ENCODE results near the gene KIF22.
A peak's percentile ranks its signal among the peaks of the same experiment; 100 is the strongest.

Gene KIF22

DNA sequence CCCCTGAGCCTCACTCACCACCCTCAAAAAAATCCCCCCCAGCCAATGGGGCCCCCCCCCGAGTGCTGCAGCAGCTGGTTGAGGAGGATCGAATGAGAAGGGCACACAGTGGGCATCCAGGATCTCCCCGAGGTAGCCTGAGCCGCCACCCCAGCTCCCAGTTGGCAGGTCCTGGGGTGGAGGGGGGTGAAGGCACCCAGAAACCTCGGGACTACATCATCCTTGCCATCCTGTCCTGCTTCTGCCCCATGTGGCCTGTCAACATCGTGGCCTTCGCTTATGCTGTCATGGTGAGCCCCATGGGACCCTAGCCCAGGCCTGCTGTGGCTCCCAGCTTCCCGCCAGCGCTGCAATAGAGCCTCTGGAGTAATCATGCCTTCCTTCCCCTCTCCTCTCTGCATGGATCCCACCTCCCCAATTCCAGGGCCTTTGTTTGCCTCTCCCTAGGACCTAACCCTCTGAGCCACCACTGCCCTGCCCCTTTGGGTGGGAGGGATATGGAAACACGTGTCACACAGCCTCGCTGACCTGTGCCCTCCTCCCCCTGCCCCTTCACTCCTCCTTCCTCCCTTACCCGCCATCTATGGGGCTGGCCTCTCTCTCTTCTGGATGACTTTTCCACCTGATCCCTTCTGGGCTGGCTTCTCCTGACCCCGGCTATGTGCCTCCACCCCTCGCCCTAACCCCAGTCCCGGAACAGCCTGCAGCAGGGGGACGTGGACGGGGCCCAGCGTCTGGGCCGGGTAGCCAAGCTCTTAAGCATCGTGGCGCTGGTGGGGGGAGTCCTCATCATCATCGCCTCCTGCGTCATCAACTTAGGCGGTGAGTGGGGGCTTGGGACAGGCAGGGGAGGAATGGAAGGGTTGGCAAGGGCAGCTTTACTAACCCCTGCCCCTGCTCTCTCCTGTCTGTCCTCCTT is 23.4 kb downstream of the KIF22 start:
- Histone ChIP-seq H3K27ac (peak overlapping the region; percentile 97), H3K4me3 (ENCODE audit: low read depth, low read length) (no peak overlapping the region; the same call in 1 of the 2 replicates), H3K9me3 (ENCODE audit: severe bottlenecking) (no peaks in the 10 kb centered on the region), H3K27me3 (ENCODE audit: insufficient read depth, low read depth, severe bottlenecking) (no peaks in the 10 kb centered on the region), H3K36me3 (peaks cover 29% of the 10 kb centered on the region)
- TF ChIP-seq, protein P1, sequence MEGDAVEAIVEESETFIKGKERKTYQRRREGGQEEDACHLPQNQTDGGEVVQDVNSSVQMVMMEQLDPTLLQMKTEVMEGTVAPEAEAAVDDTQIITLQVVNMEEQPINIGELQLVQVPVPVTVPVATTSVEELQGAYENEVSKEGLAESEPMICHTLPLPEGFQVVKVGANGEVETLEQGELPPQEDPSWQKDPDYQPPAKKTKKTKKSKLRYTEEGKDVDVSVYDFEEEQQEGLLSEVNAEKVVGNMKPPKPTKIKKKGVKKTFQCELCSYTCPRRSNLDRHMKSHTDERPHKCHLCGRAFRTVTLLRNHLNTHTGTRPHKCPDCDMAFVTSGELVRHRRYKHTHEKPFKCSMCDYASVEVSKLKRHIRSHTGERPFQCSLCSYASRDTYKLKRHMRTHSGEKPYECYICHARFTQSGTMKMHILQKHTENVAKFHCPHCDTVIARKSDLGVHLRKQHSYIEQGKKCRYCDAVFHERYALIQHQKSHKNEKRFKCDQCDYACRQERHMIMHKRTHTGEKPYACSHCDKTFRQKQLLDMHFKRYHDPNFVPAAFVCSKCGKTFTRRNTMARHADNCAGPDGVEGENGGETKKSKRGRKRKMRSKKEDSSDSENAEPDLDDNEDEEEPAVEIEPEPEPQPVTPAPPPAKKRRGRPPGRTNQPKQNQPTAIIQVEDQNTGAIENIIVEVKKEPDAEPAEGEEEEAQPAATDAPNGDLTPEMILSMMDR (IDR thresholded peaks at IDR 0.05; ENCODE audit: low read depth, low read length), result no peak
- DNase-seq, result no peak

DNA sequence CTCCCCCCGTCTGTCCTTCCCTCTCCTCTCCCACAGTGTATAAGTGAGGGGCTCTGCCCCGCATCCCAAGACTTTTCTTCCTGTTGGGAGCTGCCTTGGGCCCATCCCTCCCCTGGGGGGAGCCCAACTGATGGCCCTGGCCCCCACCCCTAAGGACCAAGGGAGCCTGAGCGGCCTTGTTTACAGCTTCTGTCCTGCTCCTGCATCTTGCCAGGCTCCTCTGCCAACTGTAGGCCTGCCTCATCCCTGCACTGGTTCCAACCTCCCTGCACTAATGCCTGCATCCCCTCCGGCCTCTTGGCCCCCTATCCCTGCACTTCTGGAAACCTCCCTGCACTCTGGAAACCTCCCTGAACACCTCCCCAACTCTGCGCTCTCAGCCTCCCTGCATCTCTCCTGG is 24.0 kb downstream of the KIF22 start:
- no peak overlapping the region for H3K4me3 ChIP-seq (ENCODE audit: low read depth, low read length)
- TF ChIP-seq, protein P1 (IDR thresholded peaks at IDR 0.05; ENCODE audit: low read depth, low read length), result no peak
- no peaks in the 10 kb centered on the region for H3K9me3 ChIP-seq (ENCODE audit: severe bottlenecking)
- no peaks in the 10 kb centered on the region for H3K27me3 ChIP-seq (ENCODE audit: insufficient read depth, low read depth, severe bottlenecking)
- no peak for DNase-seq
- peak overlapping the region; percentile 97 for H3K27ac ChIP-seq
- H3K36me3 ChIP-seq, result peaks cover 30% of the 10 kb centered on the region

DNA sequence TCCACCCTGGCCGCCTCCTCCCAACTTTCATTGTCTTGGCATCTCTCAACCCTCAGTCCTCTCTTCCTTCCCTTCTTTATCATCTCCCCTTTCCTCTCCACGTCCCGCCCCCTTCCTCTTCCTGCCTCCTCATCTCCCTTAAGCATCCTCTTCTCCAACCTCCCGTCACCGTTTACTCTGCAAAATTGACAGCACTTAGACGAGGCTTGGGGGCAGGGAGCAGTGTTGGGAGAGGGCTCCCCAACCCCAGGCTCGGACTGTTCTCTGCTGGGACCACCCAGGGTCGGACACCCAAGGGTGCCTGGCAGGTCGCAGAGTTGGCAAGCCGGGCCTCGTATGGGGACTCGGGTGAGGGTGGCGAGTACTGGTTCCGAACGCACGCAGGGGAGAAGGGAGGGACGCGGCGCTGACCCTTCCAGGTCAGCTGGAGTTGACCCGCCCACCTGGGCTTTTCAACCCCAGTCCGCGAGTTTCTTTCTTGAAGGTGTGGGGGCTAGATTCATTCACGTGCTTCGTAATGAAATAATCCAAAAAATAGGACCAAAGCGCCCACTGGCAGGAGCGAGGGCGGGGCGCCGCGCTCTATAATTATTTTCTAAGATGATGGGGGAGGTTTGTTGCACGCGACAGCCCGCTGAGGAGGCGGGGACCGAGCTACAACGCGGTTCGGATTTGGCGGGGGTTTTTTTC is 24.6 kb downstream of the KIF22 start:
- H3K4me3 ChIP-seq (ENCODE audit: low read depth, low read length), result peak overlapping the region; percentile 81
- no peaks in the 10 kb centered on the region for H3K9me3 ChIP-seq (ENCODE audit: severe bottlenecking)
- H3K27me3 ChIP-seq (ENCODE audit: insufficient read depth, low read depth, severe bottlenecking), result no peaks in the 10 kb centered on the region
- peaks cover 30% of the 10 kb centered on the region for H3K36me3 ChIP-seq
- no peak for DNase-seq
- peak overlapping the region; percentile 97 for H3K27ac ChIP-seq
- TF ChIP-seq, protein P1 (IDR thresholded peaks at IDR 0.05; ENCODE audit: low read depth, low read length), result no peak

DNA sequence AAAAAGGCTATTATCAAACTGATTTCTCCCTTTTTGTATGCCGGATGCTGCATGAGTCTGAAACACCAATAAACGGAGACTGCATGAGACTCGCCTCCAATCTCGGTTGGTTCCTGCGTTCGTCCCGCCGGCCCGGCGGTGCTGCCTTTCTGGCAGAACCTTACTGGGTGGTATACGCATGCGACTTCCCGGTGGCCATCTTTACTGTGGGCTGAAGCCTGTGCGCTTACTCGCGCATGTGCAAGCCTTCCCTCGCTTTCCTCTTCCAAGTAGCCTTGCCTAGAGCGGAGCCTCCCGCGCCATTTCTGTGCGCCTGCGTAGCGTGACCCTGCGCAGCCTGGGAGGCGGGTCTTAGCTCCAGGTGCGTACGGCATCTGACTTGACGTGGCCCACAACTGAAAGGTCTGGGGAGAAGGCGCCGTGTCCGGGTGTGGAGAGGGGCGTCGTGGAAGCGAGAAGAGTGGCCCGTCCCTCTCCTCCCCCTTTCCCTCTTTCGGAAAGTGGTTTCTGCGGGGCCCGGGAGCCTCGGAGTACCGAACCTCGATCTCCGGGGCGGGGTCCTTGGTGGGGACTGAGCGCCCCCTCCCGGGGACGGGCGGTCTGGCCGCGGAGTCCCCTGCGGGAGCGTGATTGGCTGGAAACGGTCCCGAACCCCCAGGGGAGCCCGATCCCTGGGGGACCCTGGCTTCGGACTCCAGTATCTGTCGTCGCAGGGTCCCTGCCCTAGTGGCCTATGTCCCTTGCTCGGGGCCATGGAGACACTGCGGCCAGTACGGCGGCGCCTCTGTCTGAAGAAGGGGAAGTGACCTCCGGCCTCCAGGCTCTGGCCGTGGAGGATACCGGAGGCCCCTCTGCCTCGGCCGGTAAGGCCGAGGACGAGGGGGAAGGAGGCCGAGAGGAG is 25.5 kb downstream of the KIF22 start, which contains the start of gene PAGR1:
TSS of gene PAGR1 (plus strand) at position 360 of the 901 bp plus-strand sequence. CDS start at position 734, 374 bp downstream.
- no peaks in the 10 kb centered on the region for H3K27me3 ChIP-seq (ENCODE audit: insufficient read depth, low read depth, severe bottlenecking)
- peaks cover 27% of the 10 kb centered on the region for H3K36me3 ChIP-seq
- TF ChIP-seq, protein P1 (IDR thresholded peaks at IDR 0.05; ENCODE audit: low read depth, low read length), result peak; percentile 90
- H3K27ac ChIP-seq, result peak within 1 kb of the TSS; percentile 97
- H3K4me3 ChIP-seq (ENCODE audit: low read depth, low read length), result peak within 1 kb of the TSS; percentile 81
- peak; percentile 98 for DNase-seq
- H3K9me3 ChIP-seq (ENCODE audit: severe bottlenecking), result no peaks in the 10 kb centered on the region

DNA sequence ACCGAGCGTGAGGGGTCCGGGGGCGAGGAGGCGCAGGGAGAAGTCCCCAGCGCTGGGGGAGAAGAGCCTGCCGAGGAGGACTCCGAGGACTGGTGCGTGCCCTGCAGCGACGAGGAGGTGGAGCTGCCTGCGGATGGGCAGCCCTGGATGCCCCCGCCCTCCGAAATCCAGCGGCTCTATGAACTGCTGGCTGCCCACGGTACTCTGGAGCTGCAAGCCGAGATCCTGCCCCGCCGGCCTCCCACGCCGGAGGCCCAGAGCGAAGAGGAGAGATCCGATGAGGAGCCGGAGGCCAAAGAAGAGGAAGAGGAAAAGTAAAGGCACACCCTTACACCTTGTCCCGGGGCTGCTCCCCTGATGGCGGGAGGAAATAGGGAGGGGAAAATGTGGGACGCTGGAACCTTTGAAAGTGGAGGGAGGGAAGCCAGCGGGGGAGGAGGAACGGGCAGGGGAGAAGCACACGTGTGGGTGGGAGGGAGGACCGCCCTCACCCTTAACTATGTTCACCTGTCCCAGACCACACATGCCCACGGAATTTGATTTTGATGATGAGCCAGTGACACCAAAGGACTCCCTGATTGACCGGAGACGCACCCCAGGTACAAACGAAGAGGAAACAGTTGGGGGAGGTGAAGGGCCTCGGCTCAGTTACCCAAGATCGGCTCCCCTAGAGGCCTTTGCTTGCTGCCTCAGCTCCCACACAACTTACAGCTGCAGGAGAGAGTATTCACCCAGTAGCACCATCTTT is 26.3 kb downstream of the KIF22 start:
- peak overlapping the region; percentile 97 for H3K27ac ChIP-seq
- peak; percentile 65 for DNase-seq
- H3K9me3 ChIP-seq (ENCODE audit: severe bottlenecking), result no peaks in the 10 kb centered on the region
- TF ChIP-seq, protein P1 (IDR thresholded peaks at IDR 0.05; ENCODE audit: low read depth, low read length), result peak; percentile 28; the same call in 1 of the 2 replicates
- no peaks in the 10 kb centered on the region for H3K27me3 ChIP-seq (ENCODE audit: insufficient read depth, low read depth, severe bottlenecking)
- peak overlapping the region; percentile 81 for H3K4me3 ChIP-seq (ENCODE audit: low read depth, low read length)
- peaks cover 27% of the 10 kb centered on the region for H3K36me3 ChIP-seq
